ENCODE data around the gene SULT1C2.

SULT1C2 gene

GRCh38 chr2:108288534-108289106 lies at the start of gene SULT1C2:
SULT1C2 (plus strand) TSS chr2:108288895; CDS start chr2:108293668, 4,773 bp downstream.
- Histone ChIP-seq H3K36me3 (ENCODE audit: insufficient read depth, insufficient read length, low read length) (no peaks in the 10 kb centered on the region), H3K4me1 (ENCODE audit: insufficient read depth, insufficient read length) (no peaks in the 10 kb centered on the region), H3K9ac (ENCODE audit: insufficient read length, low read depth) (peak within 1 kb of the TSS; percentile 14), H3K27me3 (ENCODE audit: insufficient read depth, insufficient read length) (no peaks in the 10 kb centered on the region), H3K9me3 (ENCODE audit: insufficient read depth, low read length) (no peaks in the 10 kb centered on the region), H3K4me3 (ENCODE audit: insufficient read length, low read depth) (peak within 1 kb of the TSS; percentile 2)
- DNase-seq (ENCODE audit: low read depth, low spot score) = peak; percentile 15
- no peak for TF ChIP-seq YY1 (IDR thresholded peaks at IDR 0.05; ENCODE audit: insufficient read depth, insufficient read length)
- no peak for TF ChIP-seq SUZ12 (IDR thresholded peaks at IDR 0.05; ENCODE audit: extremely low read depth, insufficient read depth, insufficient read length)
- TF ChIP-seq ZNF274 (IDR thresholded peaks at IDR 0.05; ENCODE audit: low read depth, low read length) = no peak

DNA sequence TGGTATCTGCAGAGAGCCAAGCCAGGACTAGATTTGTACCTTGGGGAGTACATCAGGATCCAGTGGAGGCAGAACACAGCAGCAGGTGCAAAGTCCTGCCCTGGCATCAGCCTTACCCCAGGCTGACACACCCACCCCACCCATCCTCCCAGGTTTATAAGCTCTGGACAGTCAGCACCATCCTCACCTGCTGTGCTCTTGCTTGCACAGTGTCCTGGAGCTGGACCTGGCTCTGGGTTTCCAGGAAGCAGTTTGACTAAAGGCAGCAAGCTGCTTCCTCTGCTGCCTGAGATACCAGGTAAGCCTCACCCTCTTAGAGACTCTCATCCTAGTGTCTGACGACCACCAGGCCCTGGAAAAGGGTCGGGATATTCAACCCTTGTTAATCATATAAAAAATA lies 48.9 kb upstream of the SULT1C2 start, which contains the start of gene SULT1C3:
TSS of gene SULT1C3 (plus strand) at position 183 of the 400 bp plus-strand sequence. CDS start 7,227 bp downstream, outside the sequence.
- Histone ChIP-seq H3K9ac (ENCODE audit: insufficient read length, low read depth) (no peak within 1 kb of the TSS), H3K9me3 (ENCODE audit: insufficient read depth, low read length) (peaks cover 33% of the 10 kb centered on the region), H3K27me3 (ENCODE audit: insufficient read depth, insufficient read length) (no peaks in the 10 kb centered on the region), H3K4me3 (ENCODE audit: insufficient read length, low read depth) (no peak within 1 kb of the TSS), H3K4me1 (ENCODE audit: insufficient read depth, insufficient read length) (no peaks in the 10 kb centered on the region), H3K36me3 (ENCODE audit: insufficient read depth, insufficient read length, low read length) (no peaks in the 10 kb centered on the region)
- TF ChIP-seq SUZ12 (IDR thresholded peaks at IDR 0.05; ENCODE audit: extremely low read depth, insufficient read depth, insufficient read length) (no peak), YY1 (IDR thresholded peaks at IDR 0.05; ENCODE audit: insufficient read depth, insufficient read length) (no peak), ZNF274 (IDR thresholded peaks at IDR 0.05; ENCODE audit: low read depth, low read length) (no peak)
- DNase-seq (ENCODE audit: low read depth, low spot score) = no peak

DNA sequence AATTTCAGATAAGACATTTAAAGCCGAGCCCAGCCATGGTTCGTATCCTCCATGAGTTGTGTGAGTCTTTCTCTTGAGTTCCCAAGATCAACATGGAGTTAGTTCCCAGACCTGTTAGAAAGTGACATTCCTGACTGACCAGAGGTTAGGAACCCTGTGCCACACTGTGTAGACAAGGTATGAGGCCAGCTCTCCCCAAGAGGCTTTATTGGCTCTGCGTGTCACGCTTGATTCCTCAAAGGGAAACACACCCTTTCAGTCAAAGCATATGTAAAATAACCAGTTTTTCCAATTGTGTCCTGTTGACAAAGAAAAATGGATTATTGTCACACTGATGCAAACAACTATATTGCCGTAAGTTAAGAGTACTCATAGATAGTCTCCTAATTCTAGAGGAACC lies 47.7 kb upstream of the SULT1C2 start:
- TF ChIP-seq ZNF274 (IDR thresholded peaks at IDR 0.05; ENCODE audit: low read depth, low read length) = no peak
- no peak for TF ChIP-seq YY1 (IDR thresholded peaks at IDR 0.05; ENCODE audit: insufficient read depth, insufficient read length)
- no peak for TF ChIP-seq SUZ12 (IDR thresholded peaks at IDR 0.05; ENCODE audit: extremely low read depth, insufficient read depth, insufficient read length)
- H3K27me3 ChIP-seq (ENCODE audit: insufficient read depth, insufficient read length) = no peaks in the 10 kb centered on the region
- H3K9ac ChIP-seq (ENCODE audit: insufficient read length, low read depth) = no peak overlapping the region
- peaks cover 37% of the 10 kb centered on the region for H3K9me3 ChIP-seq (ENCODE audit: insufficient read depth, low read length)
- H3K4me1 ChIP-seq (ENCODE audit: insufficient read depth, insufficient read length) = no peaks in the 10 kb centered on the region
- no peak overlapping the region for H3K4me3 ChIP-seq (ENCODE audit: insufficient read length, low read depth)
- DNase-seq (ENCODE audit: low read depth, low spot score) = no peak
- H3K36me3 ChIP-seq (ENCODE audit: insufficient read depth, insufficient read length, low read length) = no peaks in the 10 kb centered on the region

DNA sequence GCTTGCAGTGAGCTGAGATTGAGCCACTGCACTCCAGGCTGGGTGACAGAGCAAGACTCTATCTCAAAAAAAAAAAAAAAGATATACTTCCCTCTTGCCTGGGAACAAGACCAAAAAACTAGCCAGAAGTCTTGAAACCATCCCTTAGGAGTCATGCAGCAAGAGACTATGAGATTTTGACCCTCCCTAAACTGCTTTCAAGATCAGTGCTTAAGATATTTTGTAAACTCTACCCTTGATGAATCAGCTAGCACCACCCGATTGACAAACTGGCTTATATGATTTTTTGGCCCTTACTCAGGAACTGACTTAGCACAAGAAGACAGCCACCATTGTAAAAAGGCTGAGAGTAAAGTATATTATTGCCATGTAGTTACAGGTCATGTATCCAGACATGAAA lies 45.1 kb upstream of the SULT1C2 start:
- DNase-seq (ENCODE audit: low read depth, low spot score) = no peak
- no peak for TF ChIP-seq YY1 (IDR thresholded peaks at IDR 0.05; ENCODE audit: insufficient read depth, insufficient read length)
- no peaks in the 10 kb centered on the region for H3K4me1 ChIP-seq (ENCODE audit: insufficient read depth, insufficient read length)

GRCh38 chr2:108244667-108245414 lies 43.9 kb upstream of the SULT1C2 start:
- Histone ChIP-seq H3K9ac (ENCODE audit: insufficient read length, low read depth) (no peak overlapping the region), H3K27me3 (ENCODE audit: insufficient read depth, insufficient read length) (no peaks in the 10 kb centered on the region), H3K36me3 (ENCODE audit: insufficient read depth, insufficient read length, low read length) (no peaks in the 10 kb centered on the region), H3K9me3 (ENCODE audit: insufficient read depth, low read length) (peaks cover 16% of the 10 kb centered on the region), H3K4me3 (ENCODE audit: insufficient read length, low read depth) (no peak overlapping the region), H3K4me1 (ENCODE audit: insufficient read depth, insufficient read length) (no peaks in the 10 kb centered on the region)
- no peak for TF ChIP-seq SUZ12 (IDR thresholded peaks at IDR 0.05; ENCODE audit: extremely low read depth, insufficient read depth, insufficient read length)
- no peak for TF ChIP-seq YY1 (IDR thresholded peaks at IDR 0.05; ENCODE audit: insufficient read depth, insufficient read length)
- TF ChIP-seq ZNF274 (IDR thresholded peaks at IDR 0.05; ENCODE audit: low read depth, low read length) = no peak
- DNase-seq (ENCODE audit: low read depth, low spot score) = no peak

More for the DNA sequence above, 45.1 kb upstream of the SULT1C2 start:
- H3K9me3 ChIP-seq (ENCODE audit: insufficient read depth, low read length) = peaks cover 17% of the 10 kb centered on the region
- no peaks in the 10 kb centered on the region for H3K36me3 ChIP-seq (ENCODE audit: insufficient read depth, insufficient read length, low read length)
- H3K27me3 ChIP-seq (ENCODE audit: insufficient read depth, insufficient read length) = no peaks in the 10 kb centered on the region
- H3K4me3 ChIP-seq (ENCODE audit: insufficient read length, low read depth) = no peak overlapping the region
- H3K9ac ChIP-seq (ENCODE audit: insufficient read length, low read depth) = no peak overlapping the region

DNA sequence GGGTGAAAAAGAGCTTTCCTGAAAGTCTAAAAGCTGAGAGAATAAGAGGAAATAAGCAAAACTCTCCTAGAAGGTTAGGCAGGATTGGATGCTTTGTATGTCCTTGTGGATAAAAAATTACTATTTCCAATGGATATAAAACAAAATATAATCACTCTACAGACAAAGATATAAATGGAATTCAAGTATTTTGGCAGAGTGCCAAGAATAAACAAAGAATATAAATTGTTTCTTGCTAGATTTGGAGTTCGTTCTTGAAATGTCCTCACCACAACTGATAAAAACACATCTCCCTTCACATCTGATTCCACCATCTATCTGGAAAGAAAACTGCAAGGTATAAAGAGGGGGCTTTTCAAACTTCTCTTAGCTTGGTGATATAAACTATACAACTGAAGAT lies 35.6 kb upstream of the SULT1C2 start:
- H3K9ac ChIP-seq (ENCODE audit: insufficient read length, low read depth) = no peak overlapping the region
- H3K4me3 ChIP-seq (ENCODE audit: insufficient read length, low read depth) = no peak overlapping the region
- DNase-seq (ENCODE audit: low read depth, low spot score) = no peak
- TF ChIP-seq SUZ12 (IDR thresholded peaks at IDR 0.05; ENCODE audit: extremely low read depth, insufficient read depth, insufficient read length) = no peak
- TF ChIP-seq ZNF274 (IDR thresholded peaks at IDR 0.05; ENCODE audit: low read depth, low read length) = no peak
- no peak for TF ChIP-seq YY1 (IDR thresholded peaks at IDR 0.05; ENCODE audit: insufficient read depth, insufficient read length)
- H3K27me3 ChIP-seq (ENCODE audit: insufficient read depth, insufficient read length) = no peaks in the 10 kb centered on the region
- no peaks in the 10 kb centered on the region for H3K4me1 ChIP-seq (ENCODE audit: insufficient read depth, insufficient read length)
- no peaks in the 10 kb centered on the region for H3K9me3 ChIP-seq (ENCODE audit: insufficient read depth, low read length)
- H3K36me3 ChIP-seq (ENCODE audit: insufficient read depth, insufficient read length, low read length) = no peaks in the 10 kb centered on the region

DNA sequence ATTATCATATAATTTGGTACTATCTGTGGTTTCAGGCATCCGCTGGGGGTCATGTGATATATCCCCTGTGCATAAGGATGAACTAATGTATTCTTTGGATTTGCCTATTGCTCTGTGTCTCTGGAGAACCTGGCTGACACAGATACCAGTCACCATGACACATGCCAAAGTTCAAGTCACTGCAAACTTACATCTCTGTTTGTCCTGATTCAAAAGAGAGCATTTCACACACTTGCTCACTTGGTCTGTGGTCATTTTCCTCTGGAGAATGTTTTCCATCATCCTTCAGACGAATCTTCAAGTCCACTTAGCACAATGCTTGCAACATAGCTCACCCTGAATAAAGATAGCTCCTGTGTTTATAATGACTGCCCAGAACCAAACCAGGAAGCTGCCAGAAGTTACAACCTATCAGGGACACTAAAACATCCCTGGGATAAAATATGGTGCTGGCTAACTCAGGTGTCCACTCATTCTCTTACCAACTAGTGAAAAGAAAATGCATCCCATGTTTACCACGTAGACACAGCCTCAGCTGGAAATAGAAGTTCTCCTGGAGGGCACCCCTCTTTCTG lies 30.9 kb upstream of the SULT1C2 start:
- no peak for DNase-seq (ENCODE audit: low read depth, low spot score)
- no peaks in the 10 kb centered on the region for H3K27me3 ChIP-seq (ENCODE audit: insufficient read depth, insufficient read length)
- no peaks in the 10 kb centered on the region for H3K4me1 ChIP-seq (ENCODE audit: insufficient read depth, insufficient read length)
- no peaks in the 10 kb centered on the region for H3K9me3 ChIP-seq (ENCODE audit: insufficient read depth, low read length)
- no peak overlapping the region for H3K9ac ChIP-seq (ENCODE audit: insufficient read length, low read depth)
- H3K4me3 ChIP-seq (ENCODE audit: insufficient read length, low read depth) = no peak overlapping the region
- no peak for TF ChIP-seq SUZ12 (IDR thresholded peaks at IDR 0.05; ENCODE audit: extremely low read depth, insufficient read depth, insufficient read length)
- TF ChIP-seq ZNF274 (IDR thresholded peaks at IDR 0.05; ENCODE audit: low read depth, low read length) = no peak
- TF ChIP-seq YY1 (IDR thresholded peaks at IDR 0.05; ENCODE audit: insufficient read depth, insufficient read length) = no peak
- H3K36me3 ChIP-seq (ENCODE audit: insufficient read depth, insufficient read length, low read length) = no peaks in the 10 kb centered on the region
